ENCODE results near the gene ATP8A1.

- TF ChIP-seq ELF4 (CRISPR knock-in tag; IDR thresholded peaks at IDR 0.05; ENCODE audit: low read depth) (no peak), CTCF (IDR thresholded peaks at IDR 0.05) (no peak), RELA (CRISPR knock-in tag; IDR thresholded peaks at IDR 0.05; ENCODE audit: borderline replicate concordance) (no peak), E2F5 (CRISPR knock-in tag; IDR thresholded peaks at IDR 0.05) (no peak), ZSCAN18 (CRISPR knock-in tag; IDR thresholded peaks at IDR 0.05) (no peak), ZNF263 (CRISPR knock-in tag; IDR thresholded peaks at IDR 0.05; ENCODE audit: low read depth) (no peak), MYBL2 (CRISPR knock-in tag; IDR thresholded peaks at IDR 0.05) (no peak), STAT6 (CRISPR knock-in tag; conservative IDR thresholded peaks at IDR 0.05; ENCODE audit: low read depth) (no peak), ZNF425 (CRISPR knock-in tag; conservative IDR thresholded peaks at IDR 0.05) (no peak), FOXP1 (CRISPR knock-in tag; IDR thresholded peaks at IDR 0.05; ENCODE audit: borderline replicate concordance) (no peak), ZBTB43 (CRISPR knock-in tag; IDR thresholded peaks at IDR 0.05) (no peak), MXD4 (CRISPR knock-in tag; IDR thresholded peaks at IDR 0.05; ENCODE audit: borderline replicate concordance) (no peak), ZNF138 (CRISPR knock-in tag; conservative IDR thresholded peaks at IDR 0.05) (no peak)
Measured at GRCh38 chr4:42385516-42385915, 271.4 kb downstream of the ATP8A1 start.
